NCI-H1105 (cell line): Measurements from ENCODE around the gene CLEC6A.
"Not testable (repeated sequence)": the region's sequence is repeated elsewhere in the genome, so short reads cannot be mapped to it uniquely, and the experiment has no call there.

Experiments used
- DNase-seq: peaks from one replicate; lab custom pipeline; 2025; lab: John Stamatoyannopoulos, UW

The CLEC6A gene

GRCh38 chr12:8495671-8496070 lies 39.9 kb downstream of the CLEC6A start:
- DNase-seq: not testable (repeated sequence)

- DNase-seq: not testable (repeated sequence)
Measured at GRCh38 chr12:8496074-8496473, 40.3 kb downstream of the CLEC6A start.

- DNase-seq: no peak
Measured at GRCh38 chr12:8499616-8500015, 43.9 kb downstream of the CLEC6A start.

- DNase-seq: no peak
Measured at GRCh38 chr12:8501720-8502119, 46.0 kb downstream of the CLEC6A start.

- no peak for DNase-seq
Measured at GRCh38 chr12:8504351-8504750, 48.6 kb downstream of the CLEC6A start.

- no peak for DNase-seq
Measured at GRCh38 chr12:8507596-8507995, 51.8 kb downstream of the CLEC6A start.

- DNase-seq: no peak
Measured at GRCh38 chr12:8508223-8508622, 52.5 kb downstream of the CLEC6A start.

GRCh38 chr12:8508910-8509841 lies 53.4 kb downstream of the CLEC6A start:
- no peak for DNase-seq

- no peak for DNase-seq
Measured at GRCh38 chr12:8513256-8513655, 57.5 kb downstream of the CLEC6A start, which contains the start of gene CLEC4D. Gene CLEC4D, plus strand, starts transcription at chr12:8513503. Its CDS starts 230 bp downstream, at chr12:8513733.

GRCh38 chr12:8517971-8518370 lies 62.2 kb downstream of the CLEC6A start:
- DNase-seq: no peak

GRCh38 chr12:8519171-8519570 lies 63.4 kb downstream of the CLEC6A start:
- no peak for DNase-seq

- no peak for DNase-seq
Measured at GRCh38 chr12:8527250-8528130, 71.7 kb downstream of the CLEC6A start.
